Measurements from ENCODE around the gene APOBEC4.

Gene APOBEC4, protein sequence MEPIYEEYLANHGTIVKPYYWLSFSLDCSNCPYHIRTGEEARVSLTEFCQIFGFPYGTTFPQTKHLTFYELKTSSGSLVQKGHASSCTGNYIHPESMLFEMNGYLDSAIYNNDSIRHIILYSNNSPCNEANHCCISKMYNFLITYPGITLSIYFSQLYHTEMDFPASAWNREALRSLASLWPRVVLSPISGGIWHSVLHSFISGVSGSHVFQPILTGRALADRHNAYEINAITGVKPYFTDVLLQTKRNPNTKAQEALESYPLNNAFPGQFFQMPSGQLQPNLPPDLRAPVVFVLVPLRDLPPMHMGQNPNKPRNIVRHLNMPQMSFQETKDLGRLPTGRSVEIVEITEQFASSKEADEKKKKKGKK

DNA sequence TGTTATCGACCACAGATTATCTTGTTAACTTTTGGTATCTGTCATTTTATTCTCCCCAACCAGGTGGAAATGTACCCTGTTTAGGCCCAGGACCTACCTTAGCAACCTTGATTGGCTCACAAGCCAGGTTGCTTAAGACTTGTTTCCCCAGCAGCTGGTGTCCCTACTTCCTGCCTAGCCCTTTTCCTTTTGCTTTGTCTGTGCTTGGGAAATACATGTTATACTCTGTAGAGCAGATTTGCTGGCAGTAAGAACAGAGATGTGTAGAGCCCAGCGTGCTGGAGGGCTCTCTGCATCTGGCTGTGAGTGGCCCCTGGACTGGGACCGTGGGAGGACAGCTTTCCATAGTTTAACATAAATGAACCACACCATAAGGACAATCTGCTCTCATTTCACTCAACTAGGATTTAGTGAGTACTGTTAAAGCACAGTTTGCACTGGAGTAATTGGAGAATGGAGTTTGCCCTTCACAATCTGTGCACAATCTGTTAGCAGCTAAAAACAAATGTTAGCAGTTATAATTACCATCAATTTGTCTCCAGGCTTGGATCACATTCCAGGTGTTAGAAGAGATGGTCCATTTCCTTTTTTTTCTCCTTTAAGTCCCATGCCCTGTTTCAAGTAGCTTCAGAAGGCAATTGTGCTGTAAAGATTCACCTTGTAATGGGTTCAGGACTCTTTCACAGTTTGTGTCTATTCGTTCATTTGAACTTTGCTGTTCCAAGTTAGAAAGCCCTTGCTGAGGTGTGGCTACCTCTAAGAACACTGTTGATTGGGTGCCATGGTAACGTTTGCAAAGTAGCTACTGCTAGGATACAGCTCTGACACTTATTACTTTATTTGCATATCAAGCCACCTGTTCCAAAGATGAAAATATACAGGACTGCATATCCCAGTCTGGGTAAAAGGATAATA is at the start of gene APOBEC4:
Gene APOBEC4, minus strand, starts transcription at position 770 of the 915 bp plus-strand sequence. CDS start 4,535 bp downstream, outside the sequence.
- TF ChIP-seq, protein P1, sequence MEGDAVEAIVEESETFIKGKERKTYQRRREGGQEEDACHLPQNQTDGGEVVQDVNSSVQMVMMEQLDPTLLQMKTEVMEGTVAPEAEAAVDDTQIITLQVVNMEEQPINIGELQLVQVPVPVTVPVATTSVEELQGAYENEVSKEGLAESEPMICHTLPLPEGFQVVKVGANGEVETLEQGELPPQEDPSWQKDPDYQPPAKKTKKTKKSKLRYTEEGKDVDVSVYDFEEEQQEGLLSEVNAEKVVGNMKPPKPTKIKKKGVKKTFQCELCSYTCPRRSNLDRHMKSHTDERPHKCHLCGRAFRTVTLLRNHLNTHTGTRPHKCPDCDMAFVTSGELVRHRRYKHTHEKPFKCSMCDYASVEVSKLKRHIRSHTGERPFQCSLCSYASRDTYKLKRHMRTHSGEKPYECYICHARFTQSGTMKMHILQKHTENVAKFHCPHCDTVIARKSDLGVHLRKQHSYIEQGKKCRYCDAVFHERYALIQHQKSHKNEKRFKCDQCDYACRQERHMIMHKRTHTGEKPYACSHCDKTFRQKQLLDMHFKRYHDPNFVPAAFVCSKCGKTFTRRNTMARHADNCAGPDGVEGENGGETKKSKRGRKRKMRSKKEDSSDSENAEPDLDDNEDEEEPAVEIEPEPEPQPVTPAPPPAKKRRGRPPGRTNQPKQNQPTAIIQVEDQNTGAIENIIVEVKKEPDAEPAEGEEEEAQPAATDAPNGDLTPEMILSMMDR (IDR thresholded peaks at IDR 0.05; ENCODE audit: low read depth, low read length), result no peak
- no peak within 1 kb of the TSS for H3K4me3 ChIP-seq (ENCODE audit: low read depth, low read length)

DNA sequence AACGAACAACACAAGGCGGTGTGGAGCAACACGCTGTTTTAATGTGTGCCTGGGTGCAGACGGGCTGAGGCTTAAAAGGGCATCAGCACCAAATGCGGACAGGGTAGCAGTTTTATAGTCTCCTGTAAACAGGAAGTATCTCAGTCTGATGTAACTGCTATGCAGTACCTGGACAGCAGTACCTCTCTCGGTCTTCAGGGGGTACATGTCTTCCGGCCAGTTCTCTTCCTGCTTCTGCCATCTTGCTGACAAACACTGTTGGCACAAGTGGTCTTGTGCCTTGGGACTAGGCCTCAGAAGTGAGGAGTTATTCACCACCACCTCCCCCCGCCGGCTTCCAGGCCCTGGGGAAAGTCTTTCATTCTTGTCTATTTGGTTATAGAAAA is 49.7 kb upstream of the APOBEC4 start:
- TF ChIP-seq, protein P1 (IDR thresholded peaks at IDR 0.05; ENCODE audit: low read depth, low read length), result no peak
- H3K4me3 ChIP-seq (ENCODE audit: low read depth, low read length), result no peak overlapping the region

DNA sequence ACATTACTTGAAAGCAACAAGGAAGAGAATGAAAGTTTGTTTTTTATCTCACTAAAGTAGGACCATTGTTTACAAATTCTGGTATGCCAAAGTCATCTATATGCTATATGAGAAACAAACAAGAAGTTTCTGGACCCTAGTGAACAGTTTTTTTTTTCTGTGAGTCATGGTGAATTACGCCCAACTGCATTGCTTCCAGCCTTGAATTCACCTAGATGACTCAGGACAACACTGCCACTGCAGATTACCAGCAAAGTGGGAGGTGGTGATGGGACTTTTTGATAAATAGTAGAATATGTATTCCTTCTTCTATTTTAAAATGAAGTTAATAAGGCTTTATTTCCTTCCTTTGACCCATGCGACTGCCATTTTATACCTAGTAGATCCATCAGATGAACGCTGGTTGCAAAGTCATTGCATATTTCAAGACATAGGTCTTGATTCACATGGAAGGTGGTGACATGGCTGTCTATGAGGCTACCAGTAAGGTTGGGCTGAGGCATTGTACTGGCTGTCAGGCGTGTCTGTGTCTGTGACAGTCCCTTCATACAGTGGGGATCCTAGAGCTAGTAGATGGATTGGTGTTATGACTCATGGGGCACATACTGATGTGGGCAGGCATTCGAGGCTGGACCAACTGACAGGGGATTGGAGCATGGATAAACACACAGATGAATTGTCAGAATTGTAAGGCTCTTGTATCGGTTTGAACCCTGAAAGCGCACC is 49.1 kb upstream of the APOBEC4 start:
- H3K4me3 ChIP-seq (ENCODE audit: low read depth, low read length), result no peak overlapping the region
- TF ChIP-seq, protein P1 (IDR thresholded peaks at IDR 0.05; ENCODE audit: low read depth, low read length), result no peak

DNA sequence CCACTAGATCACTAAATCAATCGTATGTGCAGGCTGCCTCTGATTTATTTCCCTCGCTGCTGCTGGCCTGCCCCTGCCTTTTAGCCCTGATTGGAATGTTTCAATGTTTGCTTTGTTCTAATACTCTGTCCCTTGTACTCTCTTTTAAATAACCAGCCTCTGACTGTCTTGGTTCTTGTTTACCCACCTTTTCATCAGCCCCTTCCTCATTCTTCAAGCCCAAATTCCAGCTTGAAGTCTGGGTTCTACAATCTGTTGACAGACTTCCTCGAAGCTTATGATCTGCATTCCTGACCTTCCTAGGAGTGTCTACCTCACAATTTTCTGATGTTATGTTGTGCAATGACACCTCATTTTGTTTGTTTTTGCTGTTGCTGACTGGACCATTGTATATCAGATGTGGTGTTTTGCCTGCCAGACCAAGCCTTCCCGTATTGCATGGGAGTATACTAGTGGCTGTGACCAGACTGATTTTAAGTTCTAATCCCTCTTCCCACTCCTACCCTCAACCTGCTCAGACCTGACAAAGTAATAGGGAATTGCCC is 46.6 kb upstream of the APOBEC4 start:
- TF ChIP-seq, protein P1 (IDR thresholded peaks at IDR 0.05; ENCODE audit: low read depth, low read length), result no peak
- H3K4me3 ChIP-seq (ENCODE audit: low read depth, low read length), result no peak overlapping the region

DNA sequence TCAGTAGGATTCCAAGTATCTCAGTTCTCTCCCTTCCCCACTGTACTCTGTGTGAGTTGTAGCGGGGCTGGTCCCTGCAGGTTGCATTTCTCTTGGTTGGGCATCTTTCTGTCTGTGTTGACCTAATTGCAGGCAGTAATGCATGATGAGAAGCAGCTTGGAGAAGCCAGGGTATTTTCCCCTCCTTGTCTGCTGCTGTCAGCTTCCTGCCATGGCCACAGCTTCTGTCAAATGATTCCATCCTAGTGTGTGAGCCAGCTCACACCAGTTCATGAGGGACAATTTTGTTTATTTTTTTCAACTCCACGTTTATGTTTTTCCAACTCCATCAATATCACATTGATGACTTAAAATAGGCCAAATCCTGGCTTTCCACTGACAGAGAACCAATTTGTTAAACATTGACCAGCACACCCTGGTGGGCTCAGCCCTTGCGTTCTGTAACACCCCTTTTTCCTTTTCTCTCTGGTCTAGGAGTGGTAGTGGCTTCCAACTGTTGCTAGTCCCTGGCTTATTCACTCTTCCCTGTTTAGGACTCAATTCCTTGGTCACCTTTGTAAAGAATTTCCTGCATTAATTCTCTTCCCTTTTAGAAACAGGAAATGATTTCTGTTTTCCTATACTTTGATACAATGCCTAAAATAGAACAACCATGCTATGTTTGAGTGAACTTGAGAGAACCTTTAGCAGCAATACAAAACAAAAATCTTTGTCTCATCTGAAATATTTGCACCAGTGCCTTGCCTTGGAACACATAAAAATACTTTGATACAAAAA is 44.9 kb upstream of the APOBEC4 start:
- H3K4me3 ChIP-seq (ENCODE audit: low read depth, low read length), result no peak overlapping the region
- TF ChIP-seq, protein P1 (IDR thresholded peaks at IDR 0.05; ENCODE audit: low read depth, low read length), result no peak

DNA sequence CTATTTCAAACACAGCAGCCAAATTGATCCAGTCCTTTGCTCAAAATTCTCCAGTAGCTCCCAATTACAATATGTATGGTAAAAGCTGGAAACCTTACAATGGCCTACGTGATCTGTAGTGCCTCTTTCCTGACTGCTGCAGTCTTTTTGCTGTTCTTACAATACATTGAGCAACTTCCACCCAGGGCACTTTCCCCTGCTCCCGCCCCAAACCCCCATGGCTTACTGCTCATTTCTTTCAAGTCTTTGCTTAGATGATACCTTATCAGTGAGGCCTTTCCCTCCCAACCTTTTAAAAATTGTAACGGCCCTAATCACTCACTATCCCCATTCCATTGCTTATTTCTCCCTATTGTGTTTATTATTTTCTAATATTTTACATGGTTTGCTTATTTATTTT is 43.9 kb upstream of the APOBEC4 start:
- H3K4me3 ChIP-seq (ENCODE audit: low read depth, low read length), result no peak overlapping the region

More for the DNA sequence above, 43.9 kb upstream of the APOBEC4 start:
- TF ChIP-seq, protein P1 (IDR thresholded peaks at IDR 0.05; ENCODE audit: low read depth, low read length), result no peak

Data from WI38 (cell line).